MM.1S (cell line): ENCODE results near the gene PPP1R13B.

Experiments used
- CTCF ChIP-seq: fragments of 300-600 bp; sonication (generic); IDR thresholded peaks from 2 replicates; pipeline ENCODE4 v1.5.1; 2016; ENCODE audit warnings: antibody characterized with exemption, low read length, mixed read lengths
- EZH2phosphoT487 ChIP-seq: fragments of 300-600 bp; sonication (generic); IDR thresholded peaks from 2 replicates; pipeline ENCODE4 v1.6.1; 2018; ENCODE audit warnings: antibody characterized with exemption, low read length

GRCh38 chr14:103886304-103887169, 39.2 kb upstream of the PPP1R13B start:
- TF ChIP-seq CTCF (no peak), EZH2phosphoT487 (no peak)
